K562 (cell line): ENCODE results near the gene KLHL29. TPM values are rescaled to one million over a fixed set of nuclear protein-coding genes. Genes with fewer than 3 reads are reported as not detected.

ENCODE experiments used
- ATAC-seq: fragments of 200-7000 bp; cut with Tn5 transposase; 3 replicates; pipeline ENCODE4 v1.9.1; 2020; ENCODE audit warnings: moderate library complexity
- BruUV-seq: library from RNA; stranded (reverse); fragments of 400-500 nt; replicated peaks from 2 replicates; lab custom pipeline; 2021; lab: Mats Ljungman, UMichigan
- CTCF ChIA-PET: fragments of 300-600 bp; formaldehyde crosslinking; extraction: SDS; loops from one replicate; lab custom pipeline; 2021; ENCODE audit warnings: low intra/inter-chr PET ratio; lab: Yijun Ruan, JAX
- POLR2A ChIA-PET: fragments of 300-600, 350-650 bp; sonication (Branson Sonifier 250); formaldehyde crosslinking; extraction: SDS; loops from one replicate; lab custom pipeline; 2021; ENCODE audit warnings: antibody characterized with exemption, inconsistent platforms; lab: Yijun Ruan, JAX
- DNase-seq, 4 experiments: peaks; one replicate each; pipeline versions ENCODE4 v3.0.0 to v3.0.0-alpha.2; 2011 to 2018; ENCODE audit warnings: low spot score in 3 of 4, mixed read lengths in 3 of 4; ENCODE audit errors: extremely low read depth in 1 of 4
- FAIRE-seq: peaks from 2 replicates; lab custom pipeline; 2011; peaks lifted over from hg19 to GRCh38; lab: Jason Lieb, UNC
- H2AFZ ChIP-seq: 2 replicates; pipeline ENCODE4 v1.6.0; 2011; ENCODE audit warnings: low read depth, low read length, control low read depth, inconsistent platforms
- H3K27ac ChIP-seq: fragments of 200-600 bp; 3 replicates; pipeline ENCODE4 v1.8.0; 2011; ENCODE audit warnings: low read depth, mild to moderate bottlenecking, control low read depth, inconsistent platforms, low read length, moderate library complexity, mixed read lengths; ENCODE audit errors: extremely low read depth
- H3K27me3 ChIP-seq, 2 experiments: fragments of 300-600 bp in 1 of 2; 2 replicates in 1 of 2; 3 replicates in 1 of 2; pipeline versions ENCODE4 v1.6.0 to v1.8.0; 2011; ENCODE audit warnings: inconsistent platforms in 2 of 2, low read length in 2 of 2, mild to moderate bottlenecking in 1 of 2, mixed read lengths in 1 of 2, moderate library complexity in 1 of 2; ENCODE audit not compliant: control insufficient read depth in 2 of 2, insufficient read depth in 2 of 2
- H3K36me3 ChIP-seq: fragments of 300-600 bp; 3 replicates; pipeline ENCODE4 v1.8.0; 2011; ENCODE audit warnings: mild to moderate bottlenecking, low read length, inconsistent platforms; ENCODE audit not compliant: control insufficient read depth, insufficient read depth
- H3K4me1 ChIP-seq, 2 experiments: fragments of 200-600 bp in 1 of 2; replicated peaks in 1 of 2; 2 replicates in 1 of 2; 3 replicates in 1 of 2; pipeline versions ENCODE4 v1.5.1 to v1.8.0; 2011; ENCODE audit warnings: inconsistent platforms in 2 of 2, low read length in 2 of 2, mild to moderate bottlenecking in 1 of 2, mixed read lengths in 1 of 2, moderate library complexity in 1 of 2; ENCODE audit not compliant: control insufficient read depth in 2 of 2, insufficient read depth in 2 of 2
- H3K4me2 ChIP-seq: 2 replicates; pipeline ENCODE4 v1.6.1; 2011; ENCODE audit warnings: low read length, control low read depth, inconsistent platforms, mixed read lengths; ENCODE audit not compliant: insufficient read depth
- H3K4me3 ChIP-seq: fragments of 200-600 bp; sonication (generic), shearing (Covaris generic); 2 replicates; pipeline ENCODE4 v1.5.1; 2016; ENCODE audit warnings: control low read depth, inconsistent platforms
- H3K79me2 ChIP-seq: fragments of 200-600 bp; 3 replicates; pipeline ENCODE4 v1.8.0; 2011; ENCODE audit warnings: low read length, inconsistent platforms; ENCODE audit not compliant: control insufficient read depth, insufficient read depth
- H3K9ac ChIP-seq, 2 experiments: 2 replicates each; pipeline versions ENCODE4 v1.6.0 to v1.6.1; 2011; ENCODE audit warnings: low read depth in 2 of 2, low read length in 2 of 2, control low read depth in 1 of 2, inconsistent platforms in 1 of 2, mild to moderate bottlenecking in 1 of 2, mixed read lengths in 1 of 2; ENCODE audit not compliant: insufficient read depth in 1 of 2
- H3K9me1 ChIP-seq: one replicate; pipeline ENCODE4 v1.6.0; 2011; ENCODE audit warnings: inconsistent platforms, mild to moderate bottlenecking, low read length, moderate library complexity; ENCODE audit not compliant: control insufficient read depth, insufficient read depth
- H3K9me3 ChIP-seq: replicated peaks from 2 replicates; pipeline ENCODE4 v1.5.1; 2011; ENCODE audit warnings: low read depth, low read length, inconsistent platforms; ENCODE audit not compliant: control insufficient read depth, insufficient read depth
- H4K20me1 ChIP-seq: replicated peaks from 2 replicates; pipeline ENCODE4 v1.6.1; 2011; ENCODE audit warnings: low read length, inconsistent platforms, mixed read lengths; ENCODE audit not compliant: control insufficient read depth, insufficient read depth
- ADNP ChIP-seq: fragments of 200-800 bp; sonication (Bioruptor generic); IDR thresholded peaks from 2 replicates; pipeline ENCODE4 v1.6.1; 2016; ENCODE audit warnings: missing genetic modification characterization, missing compliant biosample characterization
- ARHGAP35 ChIP-seq: fragments of 450-650 bp; IDR thresholded peaks from 2 replicates; pipeline ENCODE4 v1.6.1; 2018; ENCODE audit not compliant: partially characterized antibody
- E2F3 ChIP-seq: fragments of 250-450 bp; sonication (Bioruptor Pico); IDR thresholded peaks from 2 replicates; pipeline ENCODE4 v1.4.0; 2020; ENCODE audit warnings: mild to moderate bottlenecking
- ETV1 ChIP-seq: fragments of 450-650 bp; conservative IDR thresholded peaks from 2 replicates; pipeline ENCODE4 v1.6.1; 2016; ENCODE audit warnings: missing genetic modification characterization, control low read depth, low read depth, missing compliant biosample characterization
- MBD2 ChIP-seq: sonication (generic); IDR thresholded peaks from 2 replicates; pipeline ENCODE4 v1.6.1; 2016; ENCODE audit warnings: low read depth, borderline replicate concordance
- NFE2 ChIP-seq: IDR thresholded peaks from 2 replicates; pipeline ENCODE4 v1.6.1; 2014; ENCODE audit warnings: antibody characterized with exemption, low read depth
- PHF20 ChIP-seq: fragments of 450-650 bp; IDR thresholded peaks from 2 replicates; pipeline ENCODE4 v1.6.1; 2018; ENCODE audit not compliant: partially characterized antibody
- SP1 ChIP-seq: sonication (generic); formaldehyde crosslinking; IDR thresholded peaks from 2 replicates; pipeline ENCODE4 v1.8.1; 2022; ENCODE audit warnings: mild to moderate bottlenecking, missing genetic modification reagents
- TGIF2 ChIP-seq: sonication (generic); formaldehyde crosslinking; IDR thresholded peaks from 2 replicates; pipeline ENCODE4 v1.8.1; 2022; ENCODE audit warnings: mild to moderate bottlenecking, missing genetic modification reagents, moderate library complexity
- ZNF324 ChIP-seq: fragments of 250-450 bp; sonication (Bioruptor Pico); IDR thresholded peaks from 2 replicates; pipeline ENCODE4 v1.4.0; 2020; ENCODE audit warnings: mild to moderate bottlenecking
- ZZZ3 ChIP-seq: fragments of 450-650 bp; IDR thresholded peaks from 2 replicates; pipeline ENCODE4 v1.6.1; 2016; ENCODE audit warnings: antibody characterized with exemption, mild to moderate bottlenecking, moderate library complexity
- WGBS: fragments of 100-300 bp; shearing (Covaris generic); methylation state at CpG from one replicate; pipeline ENCODE4 v1.1.6; 2016; ENCODE audit warnings: low coverage, mixed read lengths; ENCODE audit not compliant: insufficient coverage; ENCODE audit errors: missing lambda C conversion rate; 5-methylcytosine and 5-hydroxymethylcytosine counted together
- in situ Hi-C: fragments of 300-500 bp; cut with MboI; formaldehyde crosslinking; loops from 4 replicates; pipeline ENCODE4 v1.15.0; 2018; ENCODE audit warnings: inconsistent platforms, mixed read lengths
- intact Hi-C: fragments of 100-400 bp; cut with micrococcal nuclease; formaldehyde crosslinking; loops from 2 replicates; pipeline ENCODE4 v1.14.2; 2022
- polyA plus RNA-seq, 8 experiments: library from polyadenylated mRNA; depleted of rRNA in 4 of 8; stranded (reverse) in 5 of 8; unstranded in 3 of 8; fragments of >200 nt; fragmentation: Nextera tagmentation in 2 of 8; fragmentation: Illumina TruSeq in 1 of 8; extraction: Ambion mirVana in 2 of 8; extraction: Trizol in 1 of 8; gene quantifications; 2 replicates each; pipeline versions ENCODE4 v1.2.1 to v1.2.3, GENCODE V29; 2011 to 2014; ENCODE audit warnings: inconsistent platforms in 1 of 8, missing spikeins in 1 of 8
- total RNA-seq, 7 experiments: library from RNA; depleted of rRNA in 6 of 7; stranded (reverse); fragments of >200 nt in 6 of 7; fragmentation: Illumina TruSeq in 2 of 7; extraction: Trizol in 2 of 7; gene quantifications; 2 replicates each; pipeline versions ENCODE4 v1.2.1 to v1.2.3, GENCODE V29; 2011 to 2021; ENCODE audit warnings: low replicate concordance in 1 of 7
- TF ChIP-seq, protein P1 (sequence below): sonication (generic); formaldehyde crosslinking; IDR thresholded peaks from 2 replicates; pipeline ENCODE4 v1.8.0; 2022; ENCODE audit warnings: missing genetic modification reagents, mild to moderate bottlenecking, moderate library complexity, borderline replicate concordance
- TF ChIP-seq, protein P2 (sequence below): sonication (generic); formaldehyde crosslinking; IDR thresholded peaks from 2 replicates; pipeline ENCODE4 v1.8.0; 2022; ENCODE audit warnings: mild to moderate bottlenecking, missing genetic modification reagents
- TF ChIP-seq, protein P3 (sequence below): fragments of 450-650 bp; IDR thresholded peaks from 2 replicates; pipeline ENCODE4 v1.6.1; 2018; ENCODE audit warnings: mild to moderate bottlenecking, low read depth; ENCODE audit not compliant: partially characterized antibody

Gene KLHL29
- total and polyA plus RNA-seq, 9 of the 15 experiments (the other 6 are each of a cell fraction or from before 2014, with no cell fraction given) = 0.03 to 0.31 (median 0.08) TPM; not detected in 1

DNA sequence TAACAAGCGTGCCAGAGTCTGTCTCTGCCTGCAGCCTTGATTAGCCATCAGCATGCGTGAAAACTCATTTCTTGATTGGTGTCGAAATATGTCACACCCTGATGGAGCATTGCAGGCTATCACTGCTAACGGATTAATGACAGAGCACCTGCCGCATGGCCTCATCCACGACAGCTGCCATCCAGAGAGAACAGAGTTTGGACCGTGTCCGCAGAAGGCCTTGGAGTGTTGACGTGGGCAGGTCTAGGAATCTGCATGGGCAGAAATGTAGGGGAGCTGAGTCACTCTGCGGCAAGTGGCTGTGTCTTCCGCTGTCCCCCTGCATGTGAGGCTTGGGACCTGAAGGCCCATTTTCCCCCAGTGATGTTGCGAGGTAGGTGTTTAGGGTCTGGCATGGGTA is 43.0 kb downstream of the KLHL29 start:
- peaks cover 25 to 73% of the 10 kb centered on the region in 2 experiments; a peak in 4 of 5 replicates for H3K27me3 ChIP-seq
- H3K9me1 ChIP-seq = no peaks in the 10 kb centered on the region
- 0 out of 5 replicates have a peak, but pooled peaks cover 0 to 3% of the 10 kb centered on the region in 2 experiments for H3K4me1 ChIP-seq
- no peaks in the 10 kb centered on the region for H4K20me1 ChIP-seq
- FAIRE-seq (no peak), DNase-seq (no peak), ATAC-seq (no peak)
- 4% methylated on average over 12 of the region's 12 CpGs for WGBS
- BruUV-seq = no TSS peak
- H3K9ac ChIP-seq = no peak overlapping the region
- no peak for TF ChIP-seq PHF20
- TF ChIP-seq E2F3 = no peak
- TF ChIP-seq ADNP = no peak
- no peak for TF ChIP-seq ZNF324 (CRISPR knock-in tag)
- TF ChIP-seq NFE2 = no peak
- no peak for TF ChIP-seq MBD2
- TF ChIP-seq ARHGAP35 = no peak
- TF ChIP-seq ZZZ3 = no peak
- no peak for TF ChIP-seq SP1 (CRISPR knock-in tag)
- no peak for TF ChIP-seq TGIF2 (CRISPR knock-in tag)
- TF ChIP-seq, protein P1, sequence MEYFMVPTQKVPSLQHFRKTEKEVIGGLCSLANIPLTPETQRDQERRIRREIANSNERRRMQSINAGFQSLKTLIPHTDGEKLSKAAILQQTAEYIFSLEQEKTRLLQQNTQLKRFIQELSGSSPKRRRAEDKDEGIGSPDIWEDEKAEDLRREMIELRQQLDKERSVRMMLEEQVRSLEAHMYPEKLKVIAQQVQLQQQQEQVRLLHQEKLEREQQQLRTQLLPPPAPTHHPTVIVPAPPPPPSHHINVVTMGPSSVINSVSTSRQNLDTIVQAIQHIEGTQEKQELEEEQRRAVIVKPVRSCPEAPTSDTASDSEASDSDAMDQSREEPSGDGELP (CRISPR knock-in tag) = no peak
- TF ChIP-seq, protein P2, sequence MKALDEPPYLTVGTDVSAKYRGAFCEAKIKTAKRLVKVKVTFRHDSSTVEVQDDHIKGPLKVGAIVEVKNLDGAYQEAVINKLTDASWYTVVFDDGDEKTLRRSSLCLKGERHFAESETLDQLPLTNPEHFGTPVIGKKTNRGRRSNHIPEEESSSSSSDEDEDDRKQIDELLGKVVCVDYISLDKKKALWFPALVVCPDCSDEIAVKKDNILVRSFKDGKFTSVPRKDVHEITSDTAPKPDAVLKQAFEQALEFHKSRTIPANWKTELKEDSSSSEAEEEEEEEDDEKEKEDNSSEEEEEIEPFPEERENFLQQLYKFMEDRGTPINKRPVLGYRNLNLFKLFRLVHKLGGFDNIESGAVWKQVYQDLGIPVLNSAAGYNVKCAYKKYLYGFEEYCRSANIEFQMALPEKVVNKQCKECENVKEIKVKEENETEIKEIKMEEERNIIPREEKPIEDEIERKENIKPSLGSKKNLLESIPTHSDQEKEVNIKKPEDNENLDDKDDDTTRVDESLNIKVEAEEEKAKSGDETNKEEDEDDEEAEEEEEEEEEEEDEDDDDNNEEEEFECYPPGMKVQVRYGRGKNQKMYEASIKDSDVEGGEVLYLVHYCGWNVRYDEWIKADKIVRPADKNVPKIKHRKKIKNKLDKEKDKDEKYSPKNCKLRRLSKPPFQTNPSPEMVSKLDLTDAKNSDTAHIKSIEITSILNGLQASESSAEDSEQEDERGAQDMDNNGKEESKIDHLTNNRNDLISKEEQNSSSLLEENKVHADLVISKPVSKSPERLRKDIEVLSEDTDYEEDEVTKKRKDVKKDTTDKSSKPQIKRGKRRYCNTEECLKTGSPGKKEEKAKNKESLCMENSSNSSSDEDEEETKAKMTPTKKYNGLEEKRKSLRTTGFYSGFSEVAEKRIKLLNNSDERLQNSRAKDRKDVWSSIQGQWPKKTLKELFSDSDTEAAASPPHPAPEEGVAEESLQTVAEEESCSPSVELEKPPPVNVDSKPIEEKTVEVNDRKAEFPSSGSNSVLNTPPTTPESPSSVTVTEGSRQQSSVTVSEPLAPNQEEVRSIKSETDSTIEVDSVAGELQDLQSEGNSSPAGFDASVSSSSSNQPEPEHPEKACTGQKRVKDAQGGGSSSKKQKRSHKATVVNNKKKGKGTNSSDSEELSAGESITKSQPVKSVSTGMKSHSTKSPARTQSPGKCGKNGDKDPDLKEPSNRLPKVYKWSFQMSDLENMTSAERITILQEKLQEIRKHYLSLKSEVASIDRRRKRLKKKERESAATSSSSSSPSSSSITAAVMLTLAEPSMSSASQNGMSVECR (CRISPR knock-in tag) = no peak
- no peak for TF ChIP-seq ETV1
- TF ChIP-seq, protein P3, sequence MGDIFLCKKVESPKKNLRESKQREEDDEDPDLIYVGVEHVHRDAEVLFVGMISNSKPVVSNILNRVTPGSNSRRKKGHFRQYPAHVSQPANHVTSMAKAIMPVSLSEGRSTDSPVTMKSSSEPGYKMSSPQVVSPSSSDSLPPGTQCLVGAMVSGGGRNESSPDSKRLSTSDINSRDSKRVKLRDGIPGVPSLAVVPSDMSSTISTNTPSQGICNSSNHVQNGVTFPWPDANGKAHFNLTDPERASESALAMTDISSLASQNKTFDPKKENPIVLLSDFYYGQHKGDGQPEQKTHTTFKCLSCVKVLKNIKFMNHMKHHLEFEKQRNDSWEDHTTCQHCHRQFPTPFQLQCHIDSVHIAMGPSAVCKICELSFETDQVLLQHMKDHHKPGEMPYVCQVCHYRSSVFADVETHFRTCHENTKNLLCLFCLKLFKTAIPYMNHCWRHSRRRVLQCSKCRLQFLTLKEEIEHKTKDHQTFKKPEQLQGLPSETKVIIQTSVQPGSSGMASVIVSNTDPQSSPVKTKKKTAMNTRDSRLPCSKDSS = no peak
- POLR2A ChIA-PET = no interaction called here
- intact Hi-C loops = no loop called here
- H3K79me2 ChIP-seq = no peaks in the 10 kb centered on the region
- no peak overlapping the region for H2AFZ ChIP-seq
- no peak overlapping the region for H3K4me2 ChIP-seq
- H3K36me3 ChIP-seq = no peaks in the 10 kb centered on the region
- no peaks in the 10 kb centered on the region for H3K9me3 ChIP-seq
- H3K27ac ChIP-seq = no peak overlapping the region
- in situ Hi-C loops = no loop called here
- CTCF ChIA-PET = no interaction called here
- no peak overlapping the region for H3K4me3 ChIP-seq
